PFSK-1 (cell line): ENCODE results near the gene SLPI.

ENCODE experiments used
- POLR2AphosphoS5 ChIP-seq: IDR thresholded peaks from 2 replicates; pipeline ENCODE4 v1.6.1; 2012; ENCODE audit warnings: low read depth, mild to moderate bottlenecking, control low read depth, low read length, moderate library complexity
- REST ChIP-seq, 2 experiments: IDR thresholded peaks; 2 replicates each; pipeline versions ENCODE4 v1.6.1 to v1.8.0; 2011 to 2012; ENCODE audit warnings: low read depth in 2 of 2, low read length in 2 of 2, control low read depth in 1 of 2, inconsistent platforms in 1 of 2, mild to moderate bottlenecking in 1 of 2, moderate library complexity in 1 of 2; ENCODE audit not compliant: insufficient read depth in 1 of 2
- SIN3A ChIP-seq: IDR thresholded peaks from 2 replicates; pipeline ENCODE4 v1.6.1; 2012; ENCODE audit warnings: mild to moderate bottlenecking, low read length, moderate library complexity, borderline replicate concordance; ENCODE audit not compliant: insufficient read depth

DNA sequence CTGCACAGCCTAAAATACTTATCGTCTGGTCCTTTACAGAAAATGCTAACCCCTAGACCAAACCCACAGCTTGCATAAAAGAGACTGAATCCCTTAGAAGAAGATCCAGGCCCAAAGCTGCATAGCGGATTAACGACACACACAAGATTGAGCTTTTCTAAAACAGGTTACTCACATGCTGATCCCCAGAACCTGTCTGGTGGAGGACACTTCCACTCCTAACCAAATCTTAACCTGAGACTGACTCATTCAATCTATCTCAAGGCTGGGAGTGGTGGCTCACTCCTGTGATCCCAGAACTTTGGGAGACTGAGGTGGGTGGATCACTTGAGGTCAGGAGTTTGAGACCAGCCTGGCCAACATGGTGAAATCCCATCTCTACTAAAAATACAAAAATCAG is 2.8 kb upstream of the SLPI start:
- TF ChIP-seq SIN3A: no peak
- no peak for TF ChIP-seq POLR2AphosphoS5
- TF ChIP-seq REST (IDR thresholded peaks at IDR 0.05; ENCODE audit: insufficient read depth in 1 of 2, low read depth in 2 of 2, low read length in 2 of 2): no peak
